ENCODE measurements around the gene EEF1E1.

The EEF1E1 gene

GRCh38 chr6:8063761-8064637 lies 38.3 kb downstream of the EEF1E1 start, which contains the start of gene BLOC1S5 (continued):
- TF ChIP-seq ZNF391 (tag by site-specific recombination; IDR thresholded peaks at IDR 0.05; ENCODE audit: borderline replicate concordance, low read depth) (no peak; the same call in 1 of the 2 replicates), ZNF138 (tag by site-specific recombination; IDR thresholded peaks at IDR 0.05; ENCODE audit: borderline replicate concordance) (no peak), ZNF175 (tag by site-specific recombination; IDR thresholded peaks at IDR 0.05) (no peak), TCF7L2 (IDR thresholded peaks at IDR 0.05; ENCODE audit: borderline replicate concordance, low read depth, low read length) (no peak), ZNF654 (tag by site-specific recombination; IDR thresholded peaks at IDR 0.05; ENCODE audit: low read depth) (no peak), ZNF223 (tag by site-specific recombination; IDR thresholded peaks at IDR 0.05) (no peak), ZNF416 (tag by site-specific recombination; IDR thresholded peaks at IDR 0.05) (no peak), BCL11B (tag by site-specific recombination; IDR thresholded peaks at IDR 0.05; ENCODE audit: low read depth) (peak; percentile 95; the same call in 1 of the 2 replicates), ZNF214 (tag by site-specific recombination; IDR thresholded peaks at IDR 0.05; ENCODE audit: borderline replicate concordance) (no peak), SP3 (tag by site-specific recombination; IDR thresholded peaks at IDR 0.05) (peak; percentile 76), ZSCAN4 (tag by site-specific recombination; IDR thresholded peaks at IDR 0.05) (no peak; the same call in none of the 2 replicates), ZNF133 (tag by site-specific recombination; IDR thresholded peaks at IDR 0.05) (no peak), ZNF37A (tag by site-specific recombination; IDR thresholded peaks at IDR 0.05) (no peak), ZNF121 (tag by site-specific recombination; IDR thresholded peaks at IDR 0.05) (0 out of 2 replicates have a peak, but pooled peaks have one; percentile 8), ZNF768 (tag by site-specific recombination; IDR thresholded peaks at IDR 0.05) (no peak), GLI4 (tag by site-specific recombination; IDR thresholded peaks at IDR 0.05) (peak; percentile 45), ZBTB1 (tag by site-specific recombination; IDR thresholded peaks at IDR 0.05) (no peak), ZNF549 (tag by site-specific recombination; IDR thresholded peaks at IDR 0.05) (no peak), HIC1 (tag by site-specific recombination; IDR thresholded peaks at IDR 0.05) (no peak; the same call in none of the 2 replicates), ATF2 (tag by site-specific recombination; IDR thresholded peaks at IDR 0.05; ENCODE audit: low read depth) (no peak), ZNF585B (tag by site-specific recombination; IDR thresholded peaks at IDR 0.05) (no peak)
- TF ChIP-seq, protein P1, sequence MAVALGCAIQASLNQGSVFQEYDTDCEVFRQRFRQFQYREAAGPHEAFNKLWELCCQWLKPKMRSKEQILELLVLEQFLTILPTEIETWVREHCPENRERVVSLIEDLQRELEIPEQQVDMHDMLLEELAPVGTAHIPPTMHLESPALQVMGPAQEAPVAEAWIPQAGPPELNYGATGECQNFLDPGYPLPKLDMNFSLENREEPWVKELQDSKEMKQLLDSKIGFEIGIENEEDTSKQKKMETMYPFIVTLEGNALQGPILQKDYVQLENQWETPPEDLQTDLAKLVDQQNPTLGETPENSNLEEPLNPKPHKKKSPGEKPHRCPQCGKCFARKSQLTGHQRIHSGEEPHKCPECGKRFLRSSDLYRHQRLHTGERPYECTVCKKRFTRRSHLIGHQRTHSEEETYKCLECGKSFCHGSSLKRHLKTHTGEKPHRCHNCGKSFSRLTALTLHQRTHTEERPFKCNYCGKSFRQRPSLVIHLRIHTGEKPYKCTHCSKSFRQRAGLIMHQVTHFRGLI (tag by site-specific recombination; IDR thresholded peaks at IDR 0.05) = peak; percentile 53
- TF ChIP-seq, protein P2, sequence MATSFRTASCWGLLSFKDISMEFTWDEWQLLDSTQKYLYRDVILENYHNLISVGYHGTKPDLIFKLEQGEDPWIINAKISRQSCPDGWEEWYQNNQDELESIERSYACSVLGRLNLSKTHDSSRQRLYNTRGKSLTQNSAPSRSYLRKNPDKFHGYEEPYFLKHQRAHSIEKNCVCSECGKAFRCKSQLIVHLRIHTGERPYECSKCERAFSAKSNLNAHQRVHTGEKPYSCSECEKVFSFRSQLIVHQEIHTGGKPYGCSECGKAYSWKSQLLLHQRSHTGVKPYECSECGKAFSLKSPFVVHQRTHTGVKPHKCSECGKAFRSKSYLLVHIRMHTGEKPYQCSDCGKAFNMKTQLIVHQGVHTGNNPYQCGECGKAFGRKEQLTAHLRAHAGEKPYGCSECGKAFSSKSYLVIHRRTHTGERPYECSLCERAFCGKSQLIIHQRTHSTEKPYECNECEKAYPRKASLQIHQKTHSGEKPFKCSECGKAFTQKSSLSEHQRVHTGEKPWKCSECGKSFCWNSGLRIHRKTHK (tag by site-specific recombination; IDR thresholded peaks at IDR 0.05) = no peak
- TF ChIP-seq, protein P3, sequence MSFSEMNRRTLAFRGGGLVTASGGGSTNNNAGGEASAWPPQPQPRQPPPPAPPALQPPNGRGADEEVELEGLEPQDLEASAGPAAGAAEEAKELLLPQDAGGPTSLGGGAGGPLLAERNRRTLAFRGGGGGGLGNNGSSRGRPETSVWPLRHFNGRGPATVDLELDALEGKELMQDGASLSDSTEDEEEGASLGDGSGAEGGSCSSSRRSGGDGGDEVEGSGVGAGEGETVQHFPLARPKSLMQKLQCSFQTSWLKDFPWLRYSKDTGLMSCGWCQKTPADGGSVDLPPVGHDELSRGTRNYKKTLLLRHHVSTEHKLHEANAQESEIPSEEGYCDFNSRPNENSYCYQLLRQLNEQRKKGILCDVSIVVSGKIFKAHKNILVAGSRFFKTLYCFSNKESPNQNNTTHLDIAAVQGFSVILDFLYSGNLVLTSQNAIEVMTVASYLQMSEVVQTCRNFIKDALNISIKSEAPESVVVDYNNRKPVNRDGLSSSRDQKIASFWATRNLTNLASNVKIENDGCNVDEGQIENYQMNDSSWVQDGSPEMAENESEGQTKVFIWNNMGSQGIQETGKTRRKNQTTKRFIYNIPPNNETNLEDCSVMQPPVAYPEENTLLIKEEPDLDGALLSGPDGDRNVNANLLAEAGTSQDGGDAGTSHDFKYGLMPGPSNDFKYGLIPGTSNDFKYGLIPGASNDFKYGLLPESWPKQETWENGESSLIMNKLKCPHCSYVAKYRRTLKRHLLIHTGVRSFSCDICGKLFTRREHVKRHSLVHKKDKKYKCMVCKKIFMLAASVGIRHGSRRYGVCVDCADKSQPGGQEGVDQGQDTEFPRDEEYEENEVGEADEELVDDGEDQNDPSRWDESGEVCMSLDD (tag by site-specific recombination; IDR thresholded peaks at IDR 0.05) = peak; percentile 88
